GM21576 (cell line): ENCODE measurements around the gene TSPO2.

Experiments
- ATAC-seq: cut with Tn5 transposase; IDR thresholded peaks from one replicate; pipeline ENCODE4 v1.9.1; 2021; ENCODE audit warnings: mild to moderate bottlenecking, moderate library complexity; ENCODE audit not compliant: unreplicated experiment

The TSPO2 gene

DNA sequence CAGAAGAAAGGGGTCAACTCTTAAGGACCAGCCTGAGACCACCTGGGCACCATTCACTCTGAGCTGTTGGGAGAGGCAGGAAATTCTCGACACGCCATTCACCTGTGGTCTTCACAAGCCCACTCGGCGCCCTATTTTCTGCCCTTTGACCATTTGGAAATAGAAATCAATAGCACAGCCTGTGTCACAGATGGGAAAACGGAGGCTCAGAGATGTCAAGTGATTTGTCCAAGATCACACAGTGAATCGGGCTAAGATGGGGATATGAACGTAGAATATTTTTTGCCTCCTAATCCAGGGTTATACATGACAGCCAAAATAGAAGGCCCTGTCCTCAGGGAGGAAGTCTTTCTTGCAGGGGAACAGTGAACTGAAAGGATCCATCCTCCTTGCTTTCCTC lies 7.7 kb downstream of the TSPO2 start:
- ATAC-seq, result no peak

- no peak for ATAC-seq
These were observed 8.3 kb downstream of the TSPO2 start for GRCh38 chr6:41050536-41050935.

- no peak for ATAC-seq
These were observed 9.6 kb downstream of the TSPO2 start for GRCh38 chr6:41051873-41052272.

GRCh38 chr6:41053041-41053440 lies 10.8 kb downstream of the TSPO2 start, which contains the start of gene APOBEC2:
APOBEC2 (plus strand) TSS chr6:41053202; CDS start chr6:41053348, 146 bp downstream.
- ATAC-seq, result no peak

GRCh38 chr6:41054511-41054910 lies 12.2 kb downstream of the TSPO2 start:
- ATAC-seq, result no peak

DNA sequence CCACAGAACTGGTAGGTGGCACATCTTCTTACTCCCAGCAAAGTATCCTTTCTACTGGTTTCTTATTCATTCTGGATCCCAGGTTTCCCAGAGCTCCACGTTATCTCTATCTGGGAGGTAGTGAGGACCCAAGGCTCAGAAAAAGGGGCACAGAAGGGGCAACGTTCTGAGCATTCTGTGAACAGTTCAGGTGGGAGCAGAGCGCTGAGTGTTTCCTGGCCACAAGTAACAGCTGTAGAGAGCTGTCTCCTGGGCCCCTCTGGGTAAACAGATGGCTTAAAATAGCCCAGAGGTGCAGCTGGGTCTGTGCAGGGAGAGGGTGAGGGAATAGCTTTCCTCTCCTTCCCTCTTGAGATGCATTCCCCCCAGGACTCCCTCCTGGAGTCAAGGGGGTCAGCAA lies 12.9 kb downstream of the TSPO2 start:
- no peak for ATAC-seq

GRCh38 chr6:41056768-41057490 lies 14.7 kb downstream of the TSPO2 start:
- ATAC-seq, result no peak

GRCh38 chr6:41058783-41059181 lies 16.5 kb downstream of the TSPO2 start:
- no peak for ATAC-seq

DNA sequence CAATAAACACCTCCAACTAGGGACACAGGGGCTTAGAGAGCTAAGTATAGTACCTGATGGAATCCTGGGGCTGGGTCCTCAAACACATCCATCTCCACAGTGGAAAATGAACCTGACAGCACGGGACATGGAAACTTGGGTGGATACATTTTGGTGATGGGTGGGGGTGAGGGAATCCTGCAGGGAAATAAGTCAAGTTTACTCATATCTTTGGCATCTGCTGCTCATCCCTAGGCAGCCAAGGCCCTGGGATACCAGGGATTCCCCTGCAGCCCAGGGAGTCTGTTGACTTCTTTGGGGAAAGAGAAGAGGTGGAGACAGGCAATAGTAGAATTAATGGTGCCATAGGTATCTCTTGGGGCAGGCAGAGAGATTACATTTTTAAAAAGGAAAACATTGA lies 17.3 kb downstream of the TSPO2 start:
- ATAC-seq, result no peak

DNA sequence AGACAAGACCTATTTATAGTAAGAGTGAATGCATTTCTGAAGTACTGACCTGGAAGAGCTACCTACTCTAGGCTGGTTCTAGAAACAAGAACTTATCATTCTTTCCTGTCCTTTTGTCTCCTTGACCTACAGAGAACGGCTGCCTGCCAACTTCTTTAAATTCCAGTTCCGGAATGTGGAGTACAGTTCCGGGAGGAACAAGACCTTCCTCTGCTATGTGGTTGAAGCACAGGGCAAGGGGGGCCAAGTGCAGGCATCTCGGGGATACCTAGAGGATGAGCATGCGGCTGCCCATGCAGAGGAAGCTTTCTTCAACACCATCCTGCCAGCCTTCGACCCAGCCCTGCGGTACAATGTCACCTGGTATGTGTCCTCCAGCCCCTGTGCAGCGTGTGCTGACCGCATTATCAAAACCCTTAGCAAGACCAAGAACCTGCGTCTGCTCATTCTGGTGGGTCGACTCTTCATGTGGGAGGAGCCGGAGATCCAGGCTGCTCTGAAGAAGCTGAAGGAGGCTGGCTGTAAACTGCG lies 19.0 kb downstream of the TSPO2 start:
- no peak for ATAC-seq

- no peak for ATAC-seq
These were observed 19.8 kb downstream of the TSPO2 start for GRCh38 chr6:41062056-41062455.

DNA sequence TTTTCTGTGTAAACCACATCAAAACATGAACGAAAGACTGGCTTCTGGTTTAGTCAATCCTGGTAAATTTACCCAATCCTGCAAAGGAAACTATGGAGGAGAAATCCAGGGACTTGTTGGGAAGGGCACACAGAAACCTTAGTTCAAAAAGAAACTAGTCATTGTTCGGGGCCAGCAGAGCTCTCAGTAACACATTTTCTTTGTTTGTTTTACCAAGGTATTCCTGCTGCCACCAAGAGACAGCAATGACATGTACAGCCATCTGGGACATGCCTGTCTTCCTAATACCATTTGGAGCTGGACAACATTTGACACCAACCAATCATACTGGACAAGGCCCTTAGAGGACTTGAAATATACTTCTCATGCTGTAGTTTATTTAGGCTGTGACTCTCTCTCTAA lies 21.6 kb downstream of the TSPO2 start:
- ATAC-seq, result no peak

GRCh38 chr6:41064841-41065240 lies 22.6 kb downstream of the TSPO2 start:
- no peak for ATAC-seq

- ATAC-seq, result no peak
These were observed 23.3 kb downstream of the TSPO2 start for GRCh38 chr6:41065550-41066026.

DNA sequence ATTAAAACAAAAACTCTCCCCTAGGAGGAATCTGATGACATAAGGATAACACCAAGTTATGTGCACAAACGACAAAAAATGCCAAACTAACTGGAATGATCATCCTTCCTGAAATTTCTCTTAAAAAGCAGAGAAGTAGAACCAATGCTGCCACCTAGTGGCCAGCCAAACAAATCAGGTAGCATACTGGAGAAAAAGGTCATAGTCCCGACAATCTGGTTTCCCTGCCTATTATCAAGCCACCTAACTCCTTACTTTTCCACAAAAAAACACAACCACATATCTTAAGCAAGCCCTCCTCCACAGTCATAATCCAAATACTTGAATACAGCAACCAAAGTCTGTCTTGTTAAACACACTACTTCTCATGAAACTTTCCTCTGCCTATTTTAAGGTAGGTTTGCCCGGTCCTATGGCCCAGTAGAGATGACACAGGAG lies 24.6 kb downstream of the TSPO2 start:
- no peak for ATAC-seq

GRCh38 chr6:41071501-41071922 lies 29.2 kb downstream of the TSPO2 start:
- ATAC-seq, result no peak

DNA sequence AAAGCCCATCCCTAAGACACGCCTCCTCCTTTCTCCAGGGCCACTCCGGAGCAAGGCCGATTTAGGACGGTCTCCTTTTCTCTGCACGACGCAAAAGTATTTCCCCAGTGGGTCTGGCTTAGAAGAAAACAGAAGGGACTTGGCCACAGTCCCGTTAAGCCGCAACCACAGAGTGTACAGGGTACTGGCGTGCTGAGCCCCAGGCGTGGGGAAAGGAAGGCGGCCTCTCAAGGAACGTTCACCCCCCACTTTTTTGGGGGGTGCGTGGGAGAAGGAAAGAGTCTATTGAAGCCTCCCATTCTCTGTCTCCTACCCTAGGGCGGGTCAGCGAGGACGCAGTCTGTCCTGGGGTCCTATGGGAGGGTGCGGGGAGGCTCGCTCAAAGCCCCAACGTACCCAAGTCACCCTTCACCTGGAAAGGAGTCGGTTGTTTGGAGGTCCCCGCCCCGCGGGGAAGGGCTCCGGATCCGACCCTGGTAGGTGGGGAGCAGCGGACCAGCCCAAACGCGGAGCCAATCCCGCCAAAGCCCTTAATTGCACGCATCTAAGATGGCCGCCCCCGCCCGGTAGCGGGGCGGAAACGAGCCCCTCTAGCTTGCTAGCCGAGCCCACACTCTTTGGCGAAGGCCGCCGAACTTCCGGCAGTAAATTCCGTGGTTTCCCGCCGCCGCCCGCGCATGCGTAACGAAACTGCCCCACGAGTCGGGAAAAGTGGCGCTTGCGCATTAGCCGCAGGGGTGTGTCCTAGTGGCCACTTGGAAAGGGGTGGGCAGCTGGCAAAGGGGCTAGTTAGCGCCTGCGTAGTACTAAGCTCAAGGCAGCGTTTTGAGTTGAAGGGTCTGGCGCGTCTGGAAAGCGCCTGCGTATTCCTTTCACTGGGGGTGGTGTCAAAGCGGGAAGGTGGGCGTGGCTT lies 29.9 kb downstream of the TSPO2 start, which contains the start of gene OARD1:
Gene OARD1, minus strand, starts transcription at position 434 of the 913 bp plus-strand sequence. CDS start 722 bp downstream, outside the sequence.
- ATAC-seq, result peak; percentile 62

- peak; percentile 58 for ATAC-seq
These were observed 30.6 kb downstream of the TSPO2 start, which contains the start of gene NFYA for GRCh38 chr6:41072836-41073202. NFYA (plus strand) TSS chr6:41072974; CDS start chr6:41079090, 6,116 bp downstream.

DNA sequence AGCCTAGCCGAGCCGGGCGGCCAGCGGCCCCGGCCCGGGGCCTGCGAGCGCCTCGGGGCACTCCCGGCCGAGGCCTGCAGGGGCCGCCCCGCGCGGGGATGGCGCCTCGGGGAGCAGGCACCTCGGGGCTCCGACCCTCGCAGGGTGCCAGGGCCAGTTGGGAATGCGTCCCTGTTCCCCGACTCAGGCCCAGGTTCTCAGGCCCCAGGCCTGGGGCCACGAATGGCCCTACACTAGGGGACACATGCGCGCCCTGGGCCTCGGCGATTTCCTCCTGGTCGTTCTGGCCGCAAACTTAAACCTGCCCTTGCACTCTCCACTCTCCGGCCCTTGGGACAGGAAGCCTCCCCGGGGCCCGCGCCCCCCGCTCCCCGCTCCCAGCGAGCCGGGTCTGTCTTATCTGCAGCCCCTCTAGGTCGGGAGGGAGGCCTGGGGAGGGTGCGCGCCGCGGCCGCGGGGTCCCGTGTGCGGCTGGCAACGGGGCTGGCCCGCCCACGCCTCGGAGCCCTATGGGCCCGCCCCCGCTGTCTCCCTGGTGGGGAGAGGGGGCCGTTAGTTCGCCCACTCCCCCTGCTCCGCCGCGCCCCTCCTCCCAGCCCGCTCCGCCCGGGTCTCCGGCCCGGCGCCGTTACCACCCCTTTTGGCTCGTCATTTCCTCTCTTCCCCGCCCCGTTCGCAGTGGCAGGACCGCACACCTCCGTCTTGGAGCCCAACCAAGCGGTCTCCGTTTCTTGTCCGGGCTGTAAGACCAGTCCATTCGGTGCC lies 31.1 kb downstream of the TSPO2 start:
- ATAC-seq, result no peak

DNA sequence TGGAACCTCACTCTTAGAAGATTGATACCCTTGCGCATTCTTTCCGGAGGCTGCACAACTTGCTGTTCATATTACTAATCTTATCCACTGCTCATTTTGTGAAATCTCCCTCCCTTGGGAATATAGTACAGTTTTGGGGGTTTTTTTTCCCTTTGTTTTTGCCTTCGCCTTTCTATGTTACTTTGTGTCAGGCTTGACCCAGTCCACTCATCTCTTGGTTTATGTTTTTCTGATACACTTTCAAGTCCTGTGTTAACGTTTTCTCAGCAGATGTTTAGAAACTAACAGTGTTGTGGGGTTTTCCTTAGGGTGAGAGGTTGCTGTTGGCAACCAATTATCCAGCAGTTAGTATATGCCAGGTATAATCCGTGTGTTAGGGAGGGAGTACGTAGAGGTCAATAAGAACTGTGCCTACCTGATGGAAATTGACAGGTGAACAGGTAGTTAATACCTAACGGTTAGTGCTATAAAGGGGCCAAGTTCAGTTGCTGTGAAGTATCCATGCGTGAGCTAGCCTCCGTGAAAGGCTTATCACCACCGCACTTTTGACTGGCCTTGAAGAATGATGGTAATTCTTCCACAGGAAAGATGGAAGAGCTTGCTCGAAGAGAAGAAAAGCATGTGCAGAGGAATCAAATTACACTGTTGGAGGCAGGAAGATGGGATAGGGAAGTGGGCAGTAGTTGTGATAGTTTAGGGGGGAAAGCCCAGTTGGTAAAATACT lies 31.9 kb downstream of the TSPO2 start:
- ATAC-seq, result no peak
